Activated T-cell treated with anti-CD3 and anti-CD28 coated beads, Interleukin-2, amount 50 U/mL, for 72 hours (primary cell): ENCODE results near the gene PNRC1. TPM values are rescaled to one million over a fixed set of nuclear protein-coding genes. Genes with fewer than 3 reads are reported as not detected.
A peak's percentile ranks its signal among the peaks of the same experiment; 100 is the strongest.

Source experiments
- ATAC-seq, 2 donors: fragments of 150-1000 bp; cut with Tn5 transposase; replicated peaks in 1 of 2; 2 replicates each; pipeline ENCODE4 v1.10.0; 2021; ENCODE audit warnings: moderate library complexity in 2 of 2, mild to moderate bottlenecking in 1 of 2
- DNase-seq, 2 donors: peaks; one replicate each; pipeline ENCODE4 v3.0.0; 2021 to 2022; ENCODE audit warnings: mixed read lengths in 1 of 2
- H3K27ac Mint-ChIP-seq: one replicate; pipeline ENCODE4 v1.8.0; 2022; ENCODE audit warnings: mild to moderate bottlenecking, moderate library complexity, mixed read lengths
- H3K27me3 Mint-ChIP-seq: one replicate; pipeline ENCODE4 v1.8.0; 2022; ENCODE audit warnings: low read depth, mixed read lengths
- H3K36me3 Mint-ChIP-seq, 2 donors: one replicate each; pipeline ENCODE4 v1.8.0; 2022; ENCODE audit warnings: mixed read lengths in 2 of 2, mild to moderate bottlenecking in 1 of 2; ENCODE audit not compliant: insufficient read depth in 2 of 2
- H3K4me1 Mint-ChIP-seq: one replicate; pipeline ENCODE4 v1.8.0; 2022; ENCODE audit warnings: low read depth, mixed read lengths
- H3K4me3 Mint-ChIP-seq, 2 donors: one replicate each; pipeline ENCODE4 v1.8.0; 2022; ENCODE audit warnings: mild to moderate bottlenecking in 2 of 2, mixed read lengths in 2 of 2, moderate library complexity in 2 of 2
- H3K9me3 Mint-ChIP-seq, 2 donors: one replicate each; pipeline ENCODE4 v1.8.0; 2022; ENCODE audit warnings: mixed read lengths in 2 of 2
- total RNA-seq, 2 donors: library from RNA; stranded (reverse); gene quantifications; one replicate each; pipeline ENCODE4 v1.2.3, GENCODE V29; 2022

The PNRC1 gene
- total RNA-seq, 2 donors from 2014 or later = 119 to 137 TPM

- DNase-seq (no peak), ATAC-seq (no peak)
- H3K4me3 Mint-ChIP-seq = no peak overlapping the region
- H3K27ac Mint-ChIP-seq = no peak overlapping the region
- no peaks in the 10 kb centered on the region for H3K9me3 Mint-ChIP-seq
- peaks cover 11% of the 10 kb centered on the region for H3K4me1 Mint-ChIP-seq
- peaks cover 6% of the 10 kb centered on the region for H3K27me3 Mint-ChIP-seq
- no peaks in the 10 kb centered on the region for H3K36me3 Mint-ChIP-seq
These were observed 13.5 kb upstream of the PNRC1 start for GRCh38 chr6:89066940-89067646.

- DNase-seq = no peak
- Mint-ChIP-seq H3K4me1 (peaks cover 17% of the 10 kb centered on the region), H3K36me3 (no peaks in the 10 kb centered on the region), H3K27me3 (peaks cover 6% of the 10 kb centered on the region), H3K9me3 (no peaks in the 10 kb centered on the region), H3K4me3 (no peak overlapping the region), H3K27ac (no peak overlapping the region)
- ATAC-seq = no peak
These were observed 12.8 kb upstream of the PNRC1 start for GRCh38 chr6:89067796-89068195.

- DNase-seq (no peak), ATAC-seq (no peak)
- no peaks in the 10 kb centered on the region for H3K9me3 Mint-ChIP-seq
- H3K27ac Mint-ChIP-seq = no peak overlapping the region
- H3K4me3 Mint-ChIP-seq = no peak overlapping the region
- peaks cover 20% of the 10 kb centered on the region for H3K4me1 Mint-ChIP-seq
- H3K36me3 Mint-ChIP-seq = peaks cover 0 to 2% of the 10 kb centered on the region in 2 donors
- peaks cover 6% of the 10 kb centered on the region for H3K27me3 Mint-ChIP-seq
These were observed 11.9 kb upstream of the PNRC1 start for GRCh38 chr6:89068695-89069094.

- Mint-ChIP-seq H3K27ac (no peak overlapping the region), H3K36me3 (peaks cover 0 to 2% of the 10 kb centered on the region in 2 donors), H3K9me3 (no peaks in the 10 kb centered on the region), H3K4me1 (peaks cover 20% of the 10 kb centered on the region), H3K4me3 (no peak overlapping the region), H3K27me3 (peaks cover 6% of the 10 kb centered on the region)
- ATAC-seq (no peak), DNase-seq (no peak)
These were observed 10.9 kb upstream of the PNRC1 start for GRCh38 chr6:89069536-89070163.

GRCh38 chr6:89071036-89071435, 9.5 kb upstream of the PNRC1 start:
- no peak overlapping the region for H3K4me3 Mint-ChIP-seq
- ATAC-seq = no peak
- H3K36me3 Mint-ChIP-seq = peaks cover 0 to 2% of the 10 kb centered on the region in 2 donors
- no peak for DNase-seq
- H3K27me3 Mint-ChIP-seq = peaks cover 6% of the 10 kb centered on the region
- peaks cover 20% of the 10 kb centered on the region for H3K4me1 Mint-ChIP-seq
- no peak overlapping the region for H3K27ac Mint-ChIP-seq
- H3K9me3 Mint-ChIP-seq = no peaks in the 10 kb centered on the region

GRCh38 chr6:89073014-89073620, 7.4 kb upstream of the PNRC1 start:
- DNase-seq = no peak
- Mint-ChIP-seq H3K27me3 (peaks cover 6% of the 10 kb centered on the region), H3K27ac (no peak overlapping the region), H3K4me3 (no peak overlapping the region), H3K4me1 (peaks cover 20% of the 10 kb centered on the region), H3K9me3 (no peaks in the 10 kb centered on the region), H3K36me3 (peaks cover 0 to 2% of the 10 kb centered on the region in 2 donors)
- ATAC-seq = no peak

GRCh38 chr6:89073840-89074239, 6.7 kb upstream of the PNRC1 start:
- Mint-ChIP-seq H3K36me3 (peaks cover 0 to 2% of the 10 kb centered on the region in 2 donors), H3K4me3 (no peak overlapping the region)

GRCh38 chr6:89079511-89080234, 878 bp upstream of the PNRC1 start:
- H3K27me3 Mint-ChIP-seq = no peaks in the 10 kb centered on the region
- no peaks in the 10 kb centered on the region for H3K9me3 Mint-ChIP-seq

More at GRCh38 chr6:89073840-89074239, 6.7 kb upstream of the PNRC1 start:
- no peak overlapping the region for H3K27ac Mint-ChIP-seq
- peaks cover 6% of the 10 kb centered on the region for H3K27me3 Mint-ChIP-seq
- DNase-seq (no peak), ATAC-seq (no peak)
- H3K4me1 Mint-ChIP-seq = peaks cover 22% of the 10 kb centered on the region
- no peaks in the 10 kb centered on the region for H3K9me3 Mint-ChIP-seq

GRCh38 chr6:89081129-89081422, 525 bp downstream of the PNRC1 start:
- Mint-ChIP-seq H3K9me3 (no peaks in the 10 kb centered on the region), H3K36me3 (peaks cover 17 to 25% of the 10 kb centered on the region in 2 donors), H3K4me3 (peak overlapping the region; percentile 92 to 97), H3K4me1 (peaks cover 40% of the 10 kb centered on the region), H3K27ac (peak overlapping the region; percentile 80), H3K27me3 (no peaks in the 10 kb centered on the region)
- DNase-seq = no peak
- peak; percentile 37 to 41 for ATAC-seq

More at GRCh38 chr6:89079511-89080234, 878 bp upstream of the PNRC1 start:
- peak; percentile 50 to 54 for DNase-seq
- H3K36me3 Mint-ChIP-seq = peaks cover 13 to 21% of the 10 kb centered on the region in 2 donors
- H3K4me3 Mint-ChIP-seq = peak overlapping the region; percentile 92 to 97
- peak; percentile 10 to 18 for ATAC-seq
- H3K4me1 Mint-ChIP-seq = peaks cover 36% of the 10 kb centered on the region
- H3K27ac Mint-ChIP-seq = peak overlapping the region; percentile 98

- H3K4me3 Mint-ChIP-seq = peak overlapping the region; percentile 92 to 100
- H3K27me3 Mint-ChIP-seq = no peaks in the 10 kb centered on the region
- H3K4me1 Mint-ChIP-seq = peaks cover 43% of the 10 kb centered on the region
- ATAC-seq = peak; percentile 57 to 67
- no peaks in the 10 kb centered on the region for H3K9me3 Mint-ChIP-seq
- DNase-seq = peak; percentile 98 to 99
- H3K27ac Mint-ChIP-seq = peak overlapping the region; percentile 99
- peaks cover 17 to 28% of the 10 kb centered on the region in 2 donors for H3K36me3 Mint-ChIP-seq
These were observed 1.1 kb downstream of the PNRC1 start for GRCh38 chr6:89081423-89082322.

GRCh38 chr6:89082486-89082891, 1.9 kb downstream of the PNRC1 start:
- Mint-ChIP-seq H3K9me3 (no peaks in the 10 kb centered on the region), H3K27me3 (no peaks in the 10 kb centered on the region), H3K4me1 (peaks cover 43% of the 10 kb centered on the region), H3K36me3 (peaks cover 17 to 30% of the 10 kb centered on the region in 2 donors), H3K4me3 (peak overlapping the region; percentile 92 to 100), H3K27ac (peak overlapping the region; percentile 99)
- ATAC-seq (no peak), DNase-seq (peak in 1 of 2 donors; percentile 19)

GRCh38 chr6:89084542-89084941, 4.0 kb downstream of the PNRC1 start:
- Mint-ChIP-seq H3K9me3 (no peaks in the 10 kb centered on the region), H3K36me3 (peaks cover 17 to 30% of the 10 kb centered on the region in 2 donors), H3K27me3 (no peaks in the 10 kb centered on the region), H3K4me3 (peak overlapping the region; percentile 10 to 56), H3K4me1 (peaks cover 33% of the 10 kb centered on the region), H3K27ac (peak overlapping the region; percentile 84)
- no peak for DNase-seq
- ATAC-seq = no peak
